Kidney (tissue), 14 donors: ENCODE results near the gene TMEM167A. TPM values are rescaled to one million over a fixed set of nuclear protein-coding genes. Genes with fewer than 3 reads are reported as not detected.

Source experiments
- DNase-seq, 5 donors: peaks; one replicate each; pipeline ENCODE4 v3.0.0-alpha.2; 2013 to 2020
- FAIRE-seq: peaks from 2 replicates; lab custom pipeline; 2012; peaks lifted over from hg19 to GRCh38; lab: Jason Lieb, UNC
- H3K27ac ChIP-seq, 2 donors: one replicate each; pipeline ENCODE4 v1.7.0; 2013; ENCODE audit warnings: low read depth in 2 of 2, low read length in 2 of 2, inconsistent platforms in 1 of 2
- H3K27me3 ChIP-seq: one replicate; pipeline ENCODE4 v1.7.1; 2013; ENCODE audit warnings: low read length, inconsistent platforms; ENCODE audit not compliant: control insufficient read depth, insufficient read depth
- H3K36me3 ChIP-seq, 3 donors: one replicate each; pipeline versions ENCODE4 v1.7.0 to v1.7.1; 2013; ENCODE audit warnings: low read length in 3 of 3, control low read depth in 1 of 3, inconsistent platforms in 1 of 3; ENCODE audit not compliant: insufficient read depth in 3 of 3, control insufficient read depth in 2 of 3
- H3K4me1 ChIP-seq, 3 donors: one replicate each; pipeline versions ENCODE4 v1.7.0 to v1.7.1; 2013; ENCODE audit warnings: low read length in 3 of 3, inconsistent platforms in 1 of 3, low read depth in 1 of 3; ENCODE audit not compliant: control insufficient read depth in 2 of 3, insufficient read depth in 2 of 3
- H3K4me3 ChIP-seq, 3 donors: one replicate each; pipeline versions ENCODE4 v1.7.0 to v1.8.1; 2013; ENCODE audit warnings: low read length in 3 of 3, control low read depth in 1 of 3, inconsistent platforms in 1 of 3
- H3K9ac ChIP-seq, 3 donors: one replicate each; pipeline versions ENCODE4 v1.7.0 to v1.7.1; 2013; ENCODE audit warnings: low read length in 3 of 3, control low read depth in 1 of 3, inconsistent platforms in 1 of 3
- H3K9me3 ChIP-seq, 3 donors: one replicate each; pipeline versions ENCODE4 v1.7.0 to v1.7.1; 2013; ENCODE audit warnings: low read length in 3 of 3, control low read depth in 1 of 3, inconsistent platforms in 1 of 3; ENCODE audit not compliant: control insufficient read depth in 2 of 3, insufficient read depth in 1 of 3
- CTCF ChIP-seq: IDR thresholded peaks from 3 replicates; pipeline ENCODE4 v1.5.1; 2012; ENCODE audit warnings: mild to moderate bottlenecking, moderate library complexity, borderline replicate concordance; ENCODE audit not compliant: insufficient read depth; ENCODE audit errors: extremely low read depth
- intact Hi-C: fragments of 100-400 bp; cut with DNase I; formaldehyde crosslinking; loops from one replicate; pipeline ENCODE4 v1.11.1; 2022
- polyA plus RNA-seq: library from polyadenylated mRNA; stranded (reverse); fragments of 350-450 nt; fragmentation: Illumina TruSeq; extraction: RNeasy Lipid Tissue Mini Kit (QIAGEN cat#74804); gene quantifications from one replicate; pipeline ENCODE4 v1.2.3, GENCODE V29; 2014; ENCODE audit warnings: low read depth, low replicate concordance; ENCODE audit not compliant: insufficient read depth
- total RNA-seq: library from RNA; stranded (reverse); fragmentation: NEBNext Ultra II Directional; extraction: Animal tissue kit (Norgen Biotek cat#: 25700); gene quantifications from one replicate; pipeline ENCODE4 v1.2.1, GENCODE V29; 2021
- donor health status: control.
- donor health status: control.
- donor health status: control.
- donor health status: control.
- donor health status: control.
- donor health status: DM: yes; HTN: yes; CAD: no.
- donor health status: Normal renal cell carcinoma (clear cell type).

The TMEM167A gene
- total and polyA plus RNA-seq, 2 donors from 2014 or later, result 55.3 to 82.0 TPM

DNA sequence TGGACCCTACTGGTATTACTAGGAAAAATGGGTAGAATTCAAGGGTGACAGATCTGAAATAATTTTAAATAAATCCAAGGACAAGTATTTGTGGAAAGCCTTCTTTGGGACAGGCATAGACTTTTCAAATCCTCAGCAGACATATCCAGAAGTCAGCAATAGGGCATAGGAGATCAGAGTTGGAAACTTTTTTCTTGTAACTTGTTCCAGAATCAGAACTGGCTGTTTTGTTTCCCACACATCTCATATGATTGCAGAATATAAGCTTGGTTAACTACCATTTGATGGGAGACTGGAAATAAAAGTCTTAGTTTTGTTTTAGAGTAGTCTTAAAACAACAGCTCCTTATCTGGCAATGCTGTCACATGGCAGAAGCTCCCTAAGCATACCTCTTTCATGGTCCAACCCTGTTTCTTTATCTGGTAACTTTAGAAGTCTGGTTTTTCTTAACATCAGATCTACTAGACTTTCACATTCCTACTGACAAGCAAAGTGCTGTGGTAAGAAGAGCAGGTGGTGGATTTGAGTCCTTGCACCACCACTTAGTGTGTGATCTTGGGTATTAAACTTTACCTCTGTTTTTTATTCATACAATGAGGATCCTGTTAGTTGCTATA is 25.3 kb upstream of the TMEM167A start:
- no peaks in the 10 kb centered on the region for H3K36me3 ChIP-seq
- H3K27ac ChIP-seq, result no peak overlapping the region
- H3K4me1 ChIP-seq, result no peaks in the 10 kb centered on the region
- DNase-seq, result no peak
- TF ChIP-seq CTCF, result no peak
- no peaks in the 10 kb centered on the region for H3K9me3 ChIP-seq
- H3K27me3 ChIP-seq, result no peaks in the 10 kb centered on the region
- intact Hi-C loops, result no loop called here
- no peak for FAIRE-seq
- no peak overlapping the region for H3K4me3 ChIP-seq
- H3K9ac ChIP-seq, result no peak overlapping the region

- no peak overlapping the region for H3K27ac ChIP-seq
- no peaks in the 10 kb centered on the region for H3K27me3 ChIP-seq
- H3K9me3 ChIP-seq, result no peaks in the 10 kb centered on the region
- TF ChIP-seq CTCF, result no peak
- H3K36me3 ChIP-seq, result no peaks in the 10 kb centered on the region
- H3K9ac ChIP-seq, result no peak overlapping the region
- no peak for DNase-seq
- no peak overlapping the region for H3K4me3 ChIP-seq
- no peaks in the 10 kb centered on the region for H3K4me1 ChIP-seq
- intact Hi-C loops, result no loop called here
- no peak for FAIRE-seq
Observed at GRCh38 chr5:83101514-83101913, 24.3 kb upstream of the TMEM167A start.

DNA sequence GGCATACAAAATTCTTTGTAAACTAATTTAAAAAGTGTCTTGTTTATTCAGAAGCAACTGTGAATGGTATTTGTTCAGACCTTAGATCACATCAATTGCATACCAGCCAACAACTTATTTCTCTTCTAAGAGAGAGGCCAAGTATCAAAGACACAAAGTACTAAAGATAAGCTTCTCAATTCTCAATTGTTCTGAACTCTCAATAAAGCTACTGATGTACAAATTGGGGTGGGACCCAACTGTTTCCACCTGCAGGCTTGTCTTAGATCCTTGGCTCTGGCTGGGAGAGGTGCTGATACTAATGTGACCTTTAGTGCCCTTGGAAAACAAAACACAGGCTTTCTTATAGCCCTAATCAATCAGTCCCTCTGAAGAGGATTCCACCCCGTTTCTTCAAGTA is 22.3 kb upstream of the TMEM167A start:
- H3K27ac ChIP-seq, result no peak overlapping the region
- no peak overlapping the region for H3K9ac ChIP-seq
- no peaks in the 10 kb centered on the region for H3K4me1 ChIP-seq
- DNase-seq, result no peak
- H3K36me3 ChIP-seq, result no peaks in the 10 kb centered on the region
- intact Hi-C loops, result no loop called here
- no peak overlapping the region for H3K4me3 ChIP-seq
- H3K27me3 ChIP-seq, result no peaks in the 10 kb centered on the region
- no peak for TF ChIP-seq CTCF
- no peak for FAIRE-seq
- no peaks in the 10 kb centered on the region for H3K9me3 ChIP-seq

DNA sequence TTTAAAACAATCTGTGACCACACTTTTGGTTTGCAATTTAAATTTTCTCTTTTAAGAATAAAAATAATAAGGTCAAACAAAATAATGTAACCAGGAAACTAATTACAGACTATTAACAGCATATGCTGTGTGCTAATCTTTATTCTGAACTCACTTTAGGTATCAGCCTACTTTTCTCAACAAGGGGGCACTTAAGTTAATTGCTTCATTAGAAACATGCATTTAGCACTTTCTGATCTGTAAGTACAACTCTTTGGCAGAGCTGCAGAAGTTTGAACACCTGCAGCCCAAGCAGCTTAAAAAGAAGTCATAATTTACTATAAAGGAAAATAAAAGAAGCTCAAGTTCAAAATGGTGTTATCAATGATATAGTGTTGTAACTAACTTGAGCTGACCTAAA is 21.8 kb upstream of the TMEM167A start:
- Histone ChIP-seq H3K36me3 (no peaks in the 10 kb centered on the region), H3K9me3 (no peaks in the 10 kb centered on the region), H3K4me3 (no peak overlapping the region), H3K27me3 (no peaks in the 10 kb centered on the region), H3K27ac (no peak overlapping the region), H3K4me1 (no peaks in the 10 kb centered on the region), H3K9ac (no peak overlapping the region)
- intact Hi-C loops, result no loop called here
- TF ChIP-seq CTCF, result no peak
- DNase-seq, result no peak
- FAIRE-seq, result no peak
